ENCODE measurements around the gene BRDT. TPM values are rescaled to one million over a fixed set of nuclear protein-coding genes. Genes with fewer than 3 reads are reported as not detected.

BRDT gene
- total RNA-seq, 1 donor from 2014 or later = not detected

GRCh38 chr1:91997607-91998195 is 48.5 kb downstream of the BRDT start:
- FAIRE-seq (no peak), DNase-seq (ENCODE audit: low read depth) (peak; percentile 16)
- Histone ChIP-seq H3K79me2 (ENCODE audit: insufficient read depth, low read length) (no peaks in the 10 kb centered on the region), H3K27ac (ENCODE audit: low read depth, low read length) (no peak overlapping the region), H3K4me3 (ENCODE audit: insufficient read depth, low read depth, low read length) (no peak overlapping the region), H3K4me1 (ENCODE audit: insufficient read depth, low read length) (no peaks in the 10 kb centered on the region), H2AFZ (ENCODE audit: low read depth, low read length) (no peak overlapping the region), H3K4me2 (ENCODE audit: low read length) (no peak overlapping the region), H3K36me3 (ENCODE audit: insufficient read depth, low read length) (no peaks in the 10 kb centered on the region), H3K27me3 (ENCODE audit: insufficient read depth, low read length) (no peaks in the 10 kb centered on the region), H4K20me1 (ENCODE audit: insufficient read depth, low read length) (no peaks in the 10 kb centered on the region), H3K9me3 (ENCODE audit: insufficient read depth, low read depth, low read length) (no peaks in the 10 kb centered on the region), H3K9ac (ENCODE audit: low read length) (no peak overlapping the region)
- Mint-ChIP-seq H3K4me3 (ENCODE audit: unreplicated experiment) (no peak overlapping the region), H3K36me3 (ENCODE audit: low read depth, unreplicated experiment) (no peaks in the 10 kb centered on the region), H3K27ac (ENCODE audit: unreplicated experiment) (no peak overlapping the region), H3K27me3 (ENCODE audit: low read depth, unreplicated experiment) (no peaks in the 10 kb centered on the region), H3K4me1 (ENCODE audit: low read depth, unreplicated experiment) (no peaks in the 10 kb centered on the region), H3K9me3 (ENCODE audit: unreplicated experiment) (no peaks in the 10 kb centered on the region)
- TF ChIP-seq EZH2 (IDR thresholded peaks at IDR 0.05; ENCODE audit: insufficient read depth, low read length) = no peak
- TF ChIP-seq, protein P1, sequence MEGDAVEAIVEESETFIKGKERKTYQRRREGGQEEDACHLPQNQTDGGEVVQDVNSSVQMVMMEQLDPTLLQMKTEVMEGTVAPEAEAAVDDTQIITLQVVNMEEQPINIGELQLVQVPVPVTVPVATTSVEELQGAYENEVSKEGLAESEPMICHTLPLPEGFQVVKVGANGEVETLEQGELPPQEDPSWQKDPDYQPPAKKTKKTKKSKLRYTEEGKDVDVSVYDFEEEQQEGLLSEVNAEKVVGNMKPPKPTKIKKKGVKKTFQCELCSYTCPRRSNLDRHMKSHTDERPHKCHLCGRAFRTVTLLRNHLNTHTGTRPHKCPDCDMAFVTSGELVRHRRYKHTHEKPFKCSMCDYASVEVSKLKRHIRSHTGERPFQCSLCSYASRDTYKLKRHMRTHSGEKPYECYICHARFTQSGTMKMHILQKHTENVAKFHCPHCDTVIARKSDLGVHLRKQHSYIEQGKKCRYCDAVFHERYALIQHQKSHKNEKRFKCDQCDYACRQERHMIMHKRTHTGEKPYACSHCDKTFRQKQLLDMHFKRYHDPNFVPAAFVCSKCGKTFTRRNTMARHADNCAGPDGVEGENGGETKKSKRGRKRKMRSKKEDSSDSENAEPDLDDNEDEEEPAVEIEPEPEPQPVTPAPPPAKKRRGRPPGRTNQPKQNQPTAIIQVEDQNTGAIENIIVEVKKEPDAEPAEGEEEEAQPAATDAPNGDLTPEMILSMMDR (IDR thresholded peaks at IDR 0.05; ENCODE audit: insufficient read depth, low read depth, low read length) = peak; percentile 56

- Histone ChIP-seq H2AFZ (ENCODE audit: low read depth, low read length) (no peak overlapping the region), H3K4me1 (ENCODE audit: insufficient read depth, low read length) (no peaks in the 10 kb centered on the region), H4K20me1 (ENCODE audit: insufficient read depth, low read length) (no peaks in the 10 kb centered on the region), H3K27me3 (ENCODE audit: insufficient read depth, low read length) (no peaks in the 10 kb centered on the region), H3K9ac (ENCODE audit: low read length) (no peak overlapping the region), H3K36me3 (ENCODE audit: insufficient read depth, low read length) (no peaks in the 10 kb centered on the region), H3K27ac (ENCODE audit: low read depth, low read length) (no peak overlapping the region), H3K9me3 (ENCODE audit: insufficient read depth, low read depth, low read length) (no peaks in the 10 kb centered on the region), H3K4me2 (ENCODE audit: low read length) (no peak overlapping the region), H3K79me2 (ENCODE audit: insufficient read depth, low read length) (no peaks in the 10 kb centered on the region), H3K4me3 (ENCODE audit: insufficient read depth, low read depth, low read length) (no peak overlapping the region)
- Mint-ChIP-seq H3K4me1 (ENCODE audit: low read depth, unreplicated experiment) (no peaks in the 10 kb centered on the region), H3K9me3 (ENCODE audit: unreplicated experiment) (no peaks in the 10 kb centered on the region), H3K27ac (ENCODE audit: unreplicated experiment) (no peak overlapping the region), H3K27me3 (ENCODE audit: low read depth, unreplicated experiment) (no peaks in the 10 kb centered on the region), H3K36me3 (ENCODE audit: low read depth, unreplicated experiment) (no peaks in the 10 kb centered on the region), H3K4me3 (ENCODE audit: unreplicated experiment) (no peak overlapping the region)
- no peak for FAIRE-seq
- DNase-seq (ENCODE audit: low read depth) = no peak
- TF ChIP-seq, protein P1 (IDR thresholded peaks at IDR 0.05; ENCODE audit: insufficient read depth, low read depth, low read length) = no peak
- no peak for TF ChIP-seq EZH2 (IDR thresholded peaks at IDR 0.05; ENCODE audit: insufficient read depth, low read length)
These were observed 54.9 kb downstream of the BRDT start for GRCh38 chr1:92004129-92004528.

DNA sequence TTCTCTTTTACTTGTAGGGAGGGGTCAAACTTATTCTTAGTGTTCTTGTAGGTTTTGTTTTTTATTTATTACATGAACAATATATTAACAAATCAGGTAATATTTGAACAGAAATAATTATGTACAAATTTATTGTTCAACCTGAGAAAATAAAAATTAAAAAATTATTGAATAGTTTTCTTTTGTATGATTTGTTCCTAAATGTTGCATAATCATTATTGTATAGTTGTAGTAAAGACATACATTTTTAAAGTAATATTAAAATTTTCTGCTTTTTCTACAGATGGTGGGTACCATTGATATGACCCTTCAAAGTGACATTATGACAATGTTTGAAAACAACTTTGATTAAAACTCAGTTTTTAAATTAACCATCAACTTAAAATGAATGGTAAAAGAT is 64.7 kb downstream of the BRDT start:
- Mint-ChIP-seq H3K4me3 (ENCODE audit: unreplicated experiment) (no peak overlapping the region), H3K9me3 (ENCODE audit: unreplicated experiment) (no peaks in the 10 kb centered on the region), H3K27me3 (ENCODE audit: low read depth, unreplicated experiment) (no peaks in the 10 kb centered on the region), H3K27ac (ENCODE audit: unreplicated experiment) (no peak overlapping the region), H3K36me3 (ENCODE audit: low read depth, unreplicated experiment) (no peaks in the 10 kb centered on the region), H3K4me1 (ENCODE audit: low read depth, unreplicated experiment) (no peaks in the 10 kb centered on the region)
- FAIRE-seq (no peak), DNase-seq (ENCODE audit: low read depth) (no peak)
- no peaks in the 10 kb centered on the region for H3K4me1 ChIP-seq (ENCODE audit: insufficient read depth, low read length)
- no peak overlapping the region for H3K4me3 ChIP-seq (ENCODE audit: insufficient read depth, low read depth, low read length)
- H4K20me1 ChIP-seq (ENCODE audit: insufficient read depth, low read length) = no peaks in the 10 kb centered on the region
- H2AFZ ChIP-seq (ENCODE audit: low read depth, low read length) = no peak overlapping the region
- no peaks in the 10 kb centered on the region for H3K27me3 ChIP-seq (ENCODE audit: insufficient read depth, low read length)
- no peak overlapping the region for H3K9ac ChIP-seq (ENCODE audit: low read length)
- H3K27ac ChIP-seq (ENCODE audit: low read depth, low read length) = no peak overlapping the region
- no peaks in the 10 kb centered on the region for H3K36me3 ChIP-seq (ENCODE audit: insufficient read depth, low read length)
- TF ChIP-seq, protein P1 (IDR thresholded peaks at IDR 0.05; ENCODE audit: insufficient read depth, low read depth, low read length) = no peak
- TF ChIP-seq EZH2 (IDR thresholded peaks at IDR 0.05; ENCODE audit: insufficient read depth, low read length) = no peak
- H3K4me2 ChIP-seq (ENCODE audit: low read length) = no peak overlapping the region
- H3K9me3 ChIP-seq (ENCODE audit: insufficient read depth, low read depth, low read length) = no peaks in the 10 kb centered on the region
- H3K79me2 ChIP-seq (ENCODE audit: insufficient read depth, low read length) = no peaks in the 10 kb centered on the region

Data from astrocyte (in vitro differentiated cells and primary cell).